ENCODE data around the gene ALG13.

ALG13 gene

DNA sequence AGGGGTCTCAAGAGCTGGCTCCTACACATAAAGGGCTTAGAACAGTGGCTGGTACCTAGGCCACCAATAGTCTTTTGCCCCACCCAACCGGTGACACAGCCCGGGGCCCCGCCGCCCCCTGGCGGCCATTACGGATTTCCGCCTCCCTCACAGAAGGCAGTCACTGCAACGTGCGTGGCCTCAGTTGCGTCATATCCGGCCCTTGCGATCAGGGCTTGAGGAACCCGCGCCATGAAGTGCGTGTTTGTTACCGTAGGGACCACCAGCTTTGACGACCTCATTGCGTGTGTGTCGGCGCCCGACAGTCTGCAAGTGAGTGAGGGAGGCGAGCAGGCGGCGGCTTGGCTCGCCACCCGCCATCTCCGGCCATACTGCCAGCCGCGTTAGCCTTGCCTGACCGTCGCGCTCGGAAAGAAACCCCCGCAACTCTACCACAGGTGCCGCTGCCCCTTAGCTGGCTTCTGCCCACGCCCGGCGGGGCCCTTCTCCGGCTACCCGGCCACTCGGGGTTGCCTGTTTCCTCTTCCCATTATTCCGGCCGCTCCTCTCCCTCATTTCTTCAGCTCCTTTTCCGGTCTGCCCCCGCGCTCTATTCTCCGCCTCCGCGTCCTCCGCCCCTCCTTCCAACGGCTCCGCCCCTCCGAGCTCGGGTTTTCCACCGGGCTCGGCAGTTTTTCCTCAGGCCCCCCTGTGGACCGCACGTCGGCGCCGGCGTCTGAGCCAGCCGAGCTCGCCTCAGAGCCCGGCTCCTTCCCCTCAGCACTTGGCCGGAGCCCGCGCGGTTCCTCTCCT, at the start of gene ALG13:
TSS of gene ALG13 (plus strand) at position 183 of the 792 bp plus-strand sequence. CDS start at position 232, 49 bp downstream.
- peak; percentile 85 for DNase-seq (ENCODE audit: low read depth)

DNA sequence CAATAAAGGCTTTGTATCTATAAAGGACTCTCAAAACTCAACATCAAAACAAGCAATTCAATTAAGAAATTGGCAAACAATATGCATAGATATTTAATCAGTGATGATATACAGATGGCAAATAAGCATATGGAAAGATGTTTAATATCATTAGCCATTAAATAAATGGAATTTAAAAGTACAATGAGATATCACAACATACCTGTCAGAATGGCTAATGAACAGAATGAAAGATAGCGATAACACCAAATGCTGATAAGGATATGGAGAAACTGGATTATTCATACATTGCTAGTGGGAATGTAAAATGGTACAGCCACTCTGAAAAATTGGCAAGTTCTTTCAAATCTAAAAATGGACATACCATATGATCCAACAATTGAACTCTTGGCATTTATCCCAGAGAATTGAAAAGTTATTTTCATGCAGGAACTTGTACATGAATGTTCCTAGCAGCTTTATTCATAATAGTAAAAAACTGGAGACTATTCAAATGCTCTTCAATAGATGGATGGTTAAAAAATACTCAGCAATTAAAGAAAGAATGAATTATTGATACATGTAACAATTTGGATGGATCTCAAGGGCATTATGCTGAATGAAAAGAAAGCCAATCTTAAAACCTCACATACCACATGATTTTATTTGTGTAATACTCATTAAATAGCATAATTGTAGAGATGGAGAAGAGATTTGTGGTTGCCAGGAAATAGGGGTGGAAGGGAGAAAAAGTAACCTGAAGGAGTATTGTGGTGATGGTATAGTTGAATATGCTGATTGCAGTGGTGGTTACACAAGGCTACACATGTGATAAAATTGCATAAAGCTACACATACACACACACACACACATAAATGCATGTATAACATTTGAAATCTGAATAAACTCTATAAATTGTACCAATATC, 45.9 kb upstream of the ALG13 start:
- no peak for DNase-seq (ENCODE audit: low read depth)

DNA sequence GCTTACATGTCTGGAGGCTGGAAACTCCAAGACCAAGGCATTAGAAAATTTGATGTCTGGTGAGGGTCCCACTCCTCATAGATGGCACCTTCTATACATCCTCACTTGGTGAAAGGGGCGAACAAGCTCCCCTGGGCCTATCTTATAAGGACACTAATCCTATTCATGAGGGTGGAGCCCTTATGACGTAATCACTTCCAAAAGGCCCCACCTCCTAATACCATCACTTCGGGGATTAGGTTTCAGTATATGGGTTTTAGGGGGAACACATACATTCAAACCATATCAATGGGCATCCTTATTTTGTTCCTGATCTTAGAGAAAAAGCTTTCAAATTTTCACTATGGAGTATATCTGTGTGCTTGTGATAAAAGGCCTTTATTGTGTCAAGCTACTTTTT, 39.0 kb upstream of the ALG13 start:
- no peak for DNase-seq (ENCODE audit: low read depth)

DNA sequence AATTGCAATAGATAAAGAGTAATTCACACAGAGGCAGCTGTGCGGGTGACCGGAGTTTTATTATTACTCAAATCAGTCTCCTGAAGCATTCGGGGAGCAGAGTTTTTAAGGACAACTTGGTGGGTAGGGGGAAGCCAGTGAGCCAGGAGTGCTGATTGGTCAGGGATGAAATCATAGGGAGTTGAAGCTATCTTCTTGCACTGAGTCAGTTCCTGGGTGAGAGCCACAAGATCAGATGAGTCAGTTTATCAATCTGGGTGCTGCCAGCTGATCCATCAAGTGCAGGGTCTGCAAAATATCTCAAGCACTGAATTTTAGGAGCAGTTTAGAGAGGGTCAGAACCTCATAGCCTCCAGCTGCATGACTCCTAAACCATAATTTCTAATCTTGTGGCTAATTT, 35.8 kb upstream of the ALG13 start:
- peak; percentile 20 for DNase-seq (ENCODE audit: low read depth)

DNA sequence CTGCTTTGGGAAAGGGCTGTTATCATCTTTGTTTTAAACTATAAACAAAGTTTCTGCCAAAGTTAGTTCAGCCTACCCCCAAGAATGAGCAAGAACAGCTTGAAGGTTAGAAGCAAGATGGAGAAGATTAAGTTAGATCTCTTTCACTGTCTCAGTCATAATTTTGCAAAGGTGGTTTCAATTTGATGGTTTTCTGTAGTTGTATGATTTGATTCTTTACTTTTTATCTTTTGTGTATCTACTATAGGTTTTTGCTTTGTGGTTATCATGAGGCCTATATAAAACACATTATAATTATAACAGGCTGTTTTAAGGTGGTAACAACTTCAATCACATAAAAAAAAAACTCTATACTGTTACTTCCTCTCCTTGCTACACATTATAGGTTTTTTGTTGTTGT, 35.4 kb upstream of the ALG13 start:
- DNase-seq (ENCODE audit: low read depth) = no peak

DNA sequence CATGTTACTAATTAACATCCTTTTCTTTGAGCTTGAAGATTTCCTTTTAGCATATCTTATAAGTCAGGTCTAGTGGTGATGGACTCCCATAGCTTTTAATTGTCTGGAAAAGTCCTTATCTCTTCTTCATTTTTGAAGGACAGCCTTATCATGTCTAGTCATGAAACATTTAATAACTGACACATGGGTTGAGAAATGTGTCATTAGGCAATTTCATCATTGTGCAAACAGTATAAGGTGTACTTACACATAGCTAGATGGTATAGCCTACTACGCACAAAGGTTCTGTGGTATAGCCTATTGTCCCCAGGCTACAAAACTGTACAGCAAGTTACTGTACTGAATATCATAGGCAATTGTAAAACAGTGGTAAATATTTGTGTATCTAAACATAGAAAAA, 34.5 kb upstream of the ALG13 start:
- no peak for DNase-seq (ENCODE audit: low read depth)

DNA sequence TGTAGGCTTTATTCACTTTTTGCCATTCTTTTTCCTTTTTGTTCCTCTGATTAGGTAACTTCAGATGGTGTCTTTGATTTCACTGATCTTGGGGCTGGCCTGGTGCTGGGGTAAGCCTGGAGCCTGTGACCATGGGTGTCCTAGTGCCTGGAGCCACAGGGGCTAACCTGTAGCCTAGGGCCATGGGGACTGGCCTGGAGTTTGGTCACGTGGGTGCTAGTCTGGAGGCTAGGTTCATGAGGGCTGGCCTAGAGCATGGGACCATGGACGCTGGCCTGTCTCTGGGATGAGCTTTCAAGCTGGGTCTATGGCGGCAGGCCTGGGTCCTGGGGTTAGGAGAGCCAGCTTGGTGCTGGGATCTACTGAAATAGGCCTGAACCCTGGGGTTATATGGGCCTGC, 32.2 kb upstream of the ALG13 start:
- DNase-seq (ENCODE audit: low read depth) = no peak

DNA sequence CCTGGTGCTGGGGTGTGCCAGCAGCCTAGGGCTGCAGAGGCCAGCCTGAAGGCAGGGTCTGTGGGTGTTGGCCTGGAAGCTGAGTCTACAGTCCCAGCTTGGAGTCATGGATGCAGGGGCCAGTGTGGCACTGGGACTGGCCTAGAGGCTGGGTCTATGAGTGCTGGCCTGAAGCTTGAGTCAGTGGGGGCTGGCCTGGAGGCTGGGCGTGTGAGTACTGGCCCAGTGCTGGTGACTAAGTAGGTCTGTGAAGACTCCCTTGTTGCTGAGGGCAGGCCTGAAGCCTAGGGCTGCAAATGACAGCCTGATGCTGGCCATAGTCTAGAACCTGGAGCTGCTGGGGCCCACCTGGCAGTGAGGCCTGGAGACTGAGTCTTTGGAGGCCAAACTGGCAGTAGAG, 31.3 kb upstream of the ALG13 start:
- no peak for DNase-seq (ENCODE audit: low read depth)

DNA sequence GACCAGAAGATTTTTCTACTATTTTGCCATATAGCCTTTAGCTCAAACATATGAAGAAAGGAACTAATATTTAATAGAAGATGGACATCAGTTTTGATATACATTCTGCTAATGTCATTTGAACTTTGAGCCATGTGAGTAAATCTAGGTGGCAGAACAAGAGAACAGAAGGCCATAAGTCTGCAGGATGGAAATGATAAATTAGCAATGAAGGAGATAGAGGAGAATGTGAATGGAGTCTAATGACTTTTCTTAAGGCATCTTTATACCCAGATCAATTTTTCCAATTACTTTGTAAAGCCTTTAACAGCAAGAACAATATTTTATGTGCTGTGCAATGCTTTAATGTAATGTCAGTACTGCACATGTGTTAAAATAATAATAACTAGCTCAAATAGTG, 30.1 kb upstream of the ALG13 start:
- DNase-seq (ENCODE audit: low read depth) = no peak

DNA sequence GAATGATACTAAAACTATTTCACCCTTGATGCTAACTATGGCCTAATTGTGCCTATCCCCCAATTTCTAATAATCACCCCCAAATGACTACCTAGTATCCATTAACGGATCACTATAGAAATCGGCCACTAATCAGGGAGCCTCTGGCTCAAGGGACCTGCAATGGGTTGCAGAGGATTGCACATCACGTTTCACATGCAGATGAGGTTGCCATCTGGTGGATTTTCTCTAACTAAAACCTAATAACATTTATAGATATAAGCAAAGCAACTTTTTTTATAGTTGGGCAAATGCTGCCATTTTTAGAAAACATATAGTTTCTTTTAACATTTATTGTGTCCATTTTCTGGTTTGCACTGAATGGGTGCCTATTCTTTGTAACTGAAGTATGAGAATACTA, 28.3 kb upstream of the ALG13 start:
- no peak for DNase-seq (ENCODE audit: low read depth)

DNA sequence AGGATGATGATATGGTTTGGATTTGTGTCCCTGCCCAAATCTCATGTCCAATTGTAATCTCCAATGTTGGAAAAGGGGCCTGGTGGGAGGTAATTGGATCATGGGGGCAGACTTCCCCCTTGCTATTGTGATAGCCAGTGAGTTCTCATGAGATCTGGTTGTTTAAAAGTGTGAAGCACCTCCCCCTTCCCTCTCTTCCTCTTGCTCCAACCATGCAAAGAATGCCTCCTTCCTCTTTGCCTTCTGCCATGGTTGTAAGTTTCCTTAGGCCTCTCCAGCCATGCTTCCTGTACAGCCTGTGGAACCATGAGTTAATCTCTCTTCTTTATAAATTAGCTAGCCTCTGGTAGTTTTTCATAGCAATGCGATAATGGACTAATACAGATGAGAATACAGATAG, 19.7 kb upstream of the ALG13 start:
- DNase-seq (ENCODE audit: low read depth) = no peak

DNA sequence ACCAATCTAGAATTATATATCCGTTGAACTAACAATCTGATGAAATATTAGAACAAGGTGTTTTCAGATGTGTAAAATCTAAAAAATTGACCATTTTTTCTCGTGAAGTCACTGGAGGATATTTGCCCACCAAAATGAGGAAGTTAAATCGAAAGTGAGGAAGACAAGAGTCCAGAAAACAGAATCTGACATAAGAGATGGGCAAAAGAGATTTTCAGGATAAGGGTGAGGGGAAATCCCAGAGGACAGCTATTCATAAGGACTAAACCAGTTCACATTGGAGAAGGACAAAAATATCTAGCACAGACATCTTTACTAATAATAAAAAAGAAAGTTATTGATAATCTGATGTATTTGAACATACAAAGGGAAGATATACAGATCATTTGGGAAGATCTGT, 18.7 kb upstream of the ALG13 start:
- DNase-seq (ENCODE audit: low read depth) = no peak

DNA sequence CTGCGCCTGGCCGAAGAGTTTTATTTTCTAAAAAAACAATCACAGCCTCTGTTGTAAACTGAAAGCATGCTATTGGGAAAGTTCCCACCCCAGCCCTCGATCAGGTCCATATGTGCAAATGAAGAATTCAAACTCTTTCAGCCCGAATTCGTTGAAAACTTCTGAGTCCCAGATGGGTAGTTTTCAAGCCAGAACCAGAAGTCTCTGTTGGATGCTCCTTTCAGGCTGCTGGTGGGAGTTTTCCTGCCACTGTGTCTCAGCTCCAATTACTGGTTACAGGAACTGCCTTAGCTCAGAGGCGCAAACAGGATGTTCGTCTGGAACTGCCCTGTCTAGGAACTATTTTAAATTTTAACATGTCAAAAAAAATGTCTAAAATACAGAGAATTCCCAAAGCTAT, 9.3 kb upstream of the ALG13 start:
- DNase-seq (ENCODE audit: low read depth) = peak; percentile 6

DNA sequence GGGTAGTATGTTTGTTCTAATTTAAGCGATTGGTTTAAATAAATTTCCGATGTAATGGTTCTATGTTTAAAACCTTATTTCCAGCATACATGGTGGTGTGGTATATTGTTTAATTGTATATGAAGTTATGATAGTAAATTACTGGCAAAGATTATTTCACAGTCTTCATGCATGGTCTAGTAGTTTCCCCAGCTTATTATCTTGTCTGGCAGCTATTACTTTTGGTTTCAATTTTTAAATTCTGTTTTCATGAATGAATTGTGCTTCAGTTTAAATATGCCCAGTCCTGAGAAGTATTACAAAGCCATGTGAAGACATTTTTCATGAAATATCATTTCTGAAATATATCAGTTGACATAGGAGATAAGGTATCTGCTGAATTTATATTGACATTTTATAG, 6.3 kb downstream of the ALG13 start:
- DNase-seq (ENCODE audit: low read depth) = no peak

DNA sequence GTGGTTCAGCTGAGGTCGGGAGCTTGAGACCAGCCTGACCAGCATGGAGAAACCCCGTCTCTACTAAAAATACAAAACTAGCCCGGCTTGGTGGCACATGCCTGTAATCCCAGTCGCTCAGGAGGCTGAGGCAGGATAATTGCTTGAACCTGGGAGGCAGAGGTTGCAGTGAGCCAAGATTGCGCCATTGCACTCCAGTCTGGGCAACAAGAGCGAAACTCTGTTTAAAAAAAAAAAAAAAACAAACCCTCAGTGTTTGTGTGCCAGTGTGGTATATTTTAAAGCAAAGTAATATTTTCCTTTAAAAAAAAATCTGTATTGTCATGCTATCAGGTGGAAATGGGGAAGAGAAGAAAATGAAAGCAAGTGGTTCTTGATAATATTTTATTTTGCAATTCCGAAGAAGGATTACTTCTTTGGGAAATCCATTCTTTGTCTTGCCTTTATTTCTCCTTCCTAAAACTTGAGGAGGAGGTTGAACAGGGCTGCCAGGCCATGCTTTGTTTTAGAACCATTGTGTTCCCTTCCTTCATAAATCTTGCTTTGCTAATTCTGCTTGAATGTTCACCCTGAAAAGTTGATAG, 14.4 kb downstream of the ALG13 start:
- no peak for DNase-seq (ENCODE audit: low read depth)

DNA sequence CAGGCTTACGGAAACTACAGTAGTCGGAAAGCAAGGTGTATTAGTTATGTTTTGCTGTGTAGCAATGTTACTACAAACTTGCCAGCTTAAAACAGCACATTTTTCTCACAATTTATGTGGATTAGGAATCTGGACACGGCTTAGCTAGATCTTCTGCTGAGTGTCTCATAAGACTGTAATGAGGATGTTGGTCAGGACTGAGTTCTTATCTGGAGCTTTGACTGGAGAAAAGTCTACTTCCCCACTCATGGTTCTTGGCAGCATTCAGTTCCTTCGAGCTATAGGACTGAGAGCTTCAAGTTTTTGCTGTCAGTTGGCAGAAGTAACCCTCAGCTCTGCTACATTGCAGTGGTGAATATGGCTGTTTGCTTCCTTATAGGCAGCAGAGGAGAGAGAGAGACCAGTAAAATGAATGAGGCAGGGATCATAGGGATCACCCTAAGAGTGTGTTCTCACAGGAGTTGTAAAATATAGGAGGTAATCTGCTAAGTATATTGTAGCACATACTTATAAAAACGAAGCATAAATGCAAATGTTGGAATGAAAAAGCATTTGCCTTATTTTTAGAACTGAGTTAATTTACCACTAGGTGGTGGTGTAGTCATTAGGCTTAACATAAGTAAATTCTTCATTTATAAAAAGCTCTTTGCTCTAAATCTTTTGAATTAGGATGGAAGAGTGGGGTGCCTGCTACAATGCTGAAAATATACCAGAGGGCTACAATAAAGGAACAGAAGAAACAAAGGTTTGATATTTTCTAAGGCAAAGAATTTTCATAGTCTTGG, 38.6 kb downstream of the ALG13 start:
- peak; percentile 20 for DNase-seq (ENCODE audit: low read depth)

DNA sequence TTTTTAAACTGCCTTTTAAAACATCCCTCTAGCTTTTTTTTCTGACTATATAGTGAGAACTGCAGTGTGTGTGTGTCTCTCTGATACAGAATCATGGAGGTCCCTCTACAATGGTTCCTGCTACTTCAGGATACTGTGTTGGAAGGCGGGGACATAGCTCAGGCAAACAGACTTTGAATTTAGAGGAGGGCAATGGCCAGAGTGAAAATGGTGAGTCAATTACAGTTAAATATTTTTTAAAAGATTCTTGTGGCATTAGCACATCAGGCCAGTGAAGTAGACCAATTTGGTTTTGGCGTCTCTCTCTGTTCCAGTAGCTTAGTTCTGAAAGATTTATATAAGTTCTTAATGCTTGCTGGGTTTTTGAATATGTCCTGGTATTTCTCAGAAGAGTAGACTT, 47.1 kb downstream of the ALG13 start:
- no peak for DNase-seq (ENCODE audit: low read depth)

DNA sequence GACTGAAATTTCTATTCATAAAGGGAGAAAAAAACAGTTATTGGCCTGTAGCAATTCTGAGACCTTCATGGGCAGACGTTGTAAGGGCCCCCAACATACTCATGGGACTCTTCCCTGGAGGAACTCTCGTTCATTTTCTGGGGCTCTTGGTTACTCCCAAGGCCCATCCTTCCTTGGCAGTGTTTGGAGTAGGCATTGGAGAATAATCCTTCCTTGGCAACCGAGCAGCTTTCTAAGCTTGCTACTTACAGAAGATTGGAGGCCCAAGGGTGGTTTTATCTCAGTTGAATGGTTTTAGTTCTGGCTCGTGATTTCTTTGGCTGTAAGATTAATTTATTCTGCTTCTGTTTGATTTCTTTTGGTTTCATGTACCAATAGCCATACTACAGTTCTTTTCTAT, 50.4 kb downstream of the ALG13 start:
- DNase-seq (ENCODE audit: low read depth) = no peak

DNA sequence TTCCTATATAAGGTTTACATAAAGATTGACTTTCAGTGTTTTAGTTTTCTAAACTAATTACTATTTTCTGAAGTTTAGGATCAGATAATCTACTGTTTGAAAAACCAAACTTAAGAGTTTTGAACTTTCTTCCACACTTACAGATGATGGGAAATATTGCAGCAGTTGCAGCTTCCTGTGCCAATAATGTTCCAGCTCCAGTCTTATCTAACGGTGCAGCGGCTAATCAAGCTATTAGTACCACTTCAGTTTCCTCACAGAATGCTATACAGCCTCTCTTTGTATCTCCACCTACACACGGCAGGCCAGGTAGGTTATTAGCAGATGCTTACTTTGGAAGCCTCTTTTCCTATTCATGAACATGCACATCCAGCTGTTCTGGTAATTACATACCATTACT, 55.6 kb downstream of the ALG13 start:
- DNase-seq (ENCODE audit: low read depth) = no peak

DNA sequence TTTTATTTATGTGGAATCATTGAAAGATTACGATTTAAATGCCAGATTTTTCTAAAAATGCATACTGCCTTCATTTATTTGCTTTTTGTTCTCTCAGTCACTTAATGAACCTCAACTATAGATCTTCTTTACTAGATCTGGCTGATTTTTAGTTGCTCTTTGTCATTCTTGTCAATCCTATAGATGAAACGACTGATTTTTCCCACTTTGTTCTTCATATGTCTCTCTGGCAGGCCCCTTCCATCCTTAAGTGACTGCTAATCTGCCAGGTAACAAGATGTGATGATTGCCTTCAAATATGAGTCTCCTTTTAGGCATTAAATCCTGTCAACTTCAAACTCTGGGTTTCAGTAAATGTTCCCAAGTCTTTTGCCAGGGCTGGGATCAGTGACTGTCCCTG, 61.0 kb downstream of the ALG13 start:
- DNase-seq (ENCODE audit: low read depth) = no peak

DNA sequence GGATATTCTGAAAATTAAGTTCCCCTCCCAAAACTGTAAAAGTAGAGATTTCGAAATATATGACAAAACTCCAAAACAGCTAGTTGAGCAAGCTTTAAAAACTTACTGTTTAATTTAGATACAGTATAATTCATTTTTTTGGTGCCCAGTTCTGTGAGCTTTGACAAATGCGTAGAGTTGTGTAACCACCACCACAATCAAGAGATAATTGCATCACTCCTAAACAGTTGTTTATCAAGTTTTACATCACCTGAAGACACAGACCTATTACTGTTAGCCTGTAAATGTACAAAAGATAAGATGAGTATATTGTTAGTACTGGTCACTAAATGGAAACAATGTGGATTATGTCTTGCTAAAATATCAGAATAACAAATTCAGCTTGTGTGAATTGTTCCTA, 62.3 kb downstream of the ALG13 start:
- DNase-seq (ENCODE audit: low read depth) = peak; percentile 1

DNA sequence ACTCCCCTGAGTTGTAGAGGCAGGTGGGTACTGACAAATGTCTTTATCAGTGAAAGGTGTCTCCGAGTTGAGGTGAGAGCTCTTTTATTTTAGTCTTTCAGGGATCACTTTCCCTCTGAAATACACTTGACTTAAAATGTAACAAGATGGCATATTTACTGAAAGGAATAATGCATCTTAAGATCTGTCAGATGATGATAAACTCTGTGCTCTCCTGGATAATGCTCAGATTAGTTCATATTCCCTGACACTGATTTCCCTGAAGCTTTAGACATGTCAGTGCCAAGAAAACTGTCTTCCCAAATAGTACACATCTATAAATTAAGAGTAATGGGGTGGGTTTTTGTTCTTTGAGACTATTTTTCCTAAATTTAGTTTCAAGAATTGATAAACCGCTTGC, 75.5 kb downstream of the ALG13 start:
- no peak for DNase-seq (ENCODE audit: low read depth)

Measured in iris pigment epithelial cell (primary cell).